ENCODE data around the gene SDHB.

SDHB gene

DNA sequence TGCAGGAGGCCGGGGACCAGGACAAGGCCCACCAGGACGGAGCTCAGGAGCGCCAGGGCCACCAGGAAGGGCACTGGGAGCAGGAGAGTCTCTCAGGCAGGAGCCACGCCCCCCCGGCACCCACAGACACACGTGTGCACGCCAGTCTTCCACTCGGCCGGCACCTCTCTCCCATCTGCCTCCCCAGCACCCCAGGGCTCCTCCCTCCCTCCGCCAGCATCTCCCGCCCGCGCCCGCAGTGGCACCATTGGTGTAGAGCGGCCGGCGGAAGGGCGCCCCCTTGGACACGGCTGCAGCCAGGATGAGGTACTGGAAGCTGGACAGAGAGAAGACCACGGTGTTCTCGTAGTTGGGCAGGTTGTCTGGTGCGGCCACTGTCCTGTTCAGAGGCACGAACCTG, 67.3 kb downstream of the SDHB start:
- TF ChIP-seq, protein P1, sequence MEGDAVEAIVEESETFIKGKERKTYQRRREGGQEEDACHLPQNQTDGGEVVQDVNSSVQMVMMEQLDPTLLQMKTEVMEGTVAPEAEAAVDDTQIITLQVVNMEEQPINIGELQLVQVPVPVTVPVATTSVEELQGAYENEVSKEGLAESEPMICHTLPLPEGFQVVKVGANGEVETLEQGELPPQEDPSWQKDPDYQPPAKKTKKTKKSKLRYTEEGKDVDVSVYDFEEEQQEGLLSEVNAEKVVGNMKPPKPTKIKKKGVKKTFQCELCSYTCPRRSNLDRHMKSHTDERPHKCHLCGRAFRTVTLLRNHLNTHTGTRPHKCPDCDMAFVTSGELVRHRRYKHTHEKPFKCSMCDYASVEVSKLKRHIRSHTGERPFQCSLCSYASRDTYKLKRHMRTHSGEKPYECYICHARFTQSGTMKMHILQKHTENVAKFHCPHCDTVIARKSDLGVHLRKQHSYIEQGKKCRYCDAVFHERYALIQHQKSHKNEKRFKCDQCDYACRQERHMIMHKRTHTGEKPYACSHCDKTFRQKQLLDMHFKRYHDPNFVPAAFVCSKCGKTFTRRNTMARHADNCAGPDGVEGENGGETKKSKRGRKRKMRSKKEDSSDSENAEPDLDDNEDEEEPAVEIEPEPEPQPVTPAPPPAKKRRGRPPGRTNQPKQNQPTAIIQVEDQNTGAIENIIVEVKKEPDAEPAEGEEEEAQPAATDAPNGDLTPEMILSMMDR (IDR thresholded peaks at IDR 0.05) = no peak
- no peak for DNase-seq (ENCODE audit: low spot score)
- Histone ChIP-seq H3K27ac (no peak overlapping the region), H3K4me3 (no peak overlapping the region)

DNA sequence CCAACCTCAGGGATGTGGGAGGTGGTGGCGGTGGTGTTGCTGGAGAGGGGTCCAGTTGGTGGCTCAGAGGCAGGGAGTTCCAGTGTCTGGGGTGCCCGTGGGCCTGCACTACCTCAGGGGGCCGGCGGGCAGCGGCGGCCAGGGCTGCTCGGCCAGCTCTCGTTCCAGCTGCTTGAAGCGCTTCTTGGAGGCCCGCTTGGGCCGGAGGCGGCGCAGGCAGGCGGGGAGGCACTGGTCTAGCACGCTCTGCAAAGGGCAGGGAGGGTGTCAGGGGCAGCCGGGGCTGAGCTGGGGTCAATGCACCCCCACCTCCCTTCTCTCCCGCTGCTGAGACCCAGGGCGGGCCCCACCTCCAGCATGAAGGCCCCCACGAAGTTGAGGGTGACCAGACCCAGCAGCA, 67.7 kb downstream of the SDHB start:
- H3K4me3 ChIP-seq = no peak overlapping the region
- DNase-seq (ENCODE audit: low spot score) = no peak
- TF ChIP-seq, protein P1 (IDR thresholded peaks at IDR 0.05) = no peak
- H3K27ac ChIP-seq = no peak overlapping the region

DNA sequence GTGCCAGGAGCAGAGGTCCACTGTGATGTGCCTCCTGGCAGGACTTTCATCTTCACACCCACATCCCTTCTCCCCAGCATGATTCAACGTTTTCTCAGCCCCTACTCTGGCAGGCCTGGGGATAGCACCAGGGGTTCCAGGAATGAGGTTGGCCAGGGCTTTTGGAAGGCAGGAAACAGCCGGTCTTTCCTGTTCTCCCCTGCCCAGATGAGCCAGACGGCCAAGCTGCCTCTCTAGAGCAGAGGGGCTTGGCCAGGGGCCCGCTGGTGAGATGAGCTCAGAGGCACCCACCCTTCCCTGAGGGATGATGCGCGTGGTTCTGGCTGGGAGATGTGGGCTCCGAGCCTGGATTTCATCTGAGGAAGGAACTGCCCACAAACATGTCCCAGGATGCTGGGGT, 69.1 kb downstream of the SDHB start:
- peak; percentile 87 for DNase-seq (ENCODE audit: low spot score)
- H3K27ac ChIP-seq = peak overlapping the region; percentile 25 to 74
- H3K4me3 ChIP-seq = no peak overlapping the region
- TF ChIP-seq, protein P1 (IDR thresholded peaks at IDR 0.05) = no peak

DNA sequence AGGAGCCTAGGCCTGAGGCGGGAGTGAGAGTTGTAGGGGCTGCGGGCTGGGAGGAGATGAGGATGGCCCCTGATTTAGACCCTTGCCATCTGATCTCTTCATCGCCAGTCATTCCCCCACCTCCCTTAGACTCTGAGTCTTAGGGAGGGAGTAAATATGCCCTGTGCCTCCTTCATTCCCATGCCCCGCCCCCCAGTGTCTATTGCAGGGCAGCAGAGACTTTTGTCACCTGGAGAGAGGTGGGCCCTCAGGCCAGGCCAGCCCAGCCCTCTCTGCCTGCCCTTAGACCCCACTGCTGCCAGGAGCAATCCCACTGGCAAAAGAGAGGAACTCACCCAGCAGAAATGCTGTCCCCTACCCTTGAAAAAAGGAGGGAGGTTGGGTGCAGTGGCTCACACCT, 70.2 kb downstream of the SDHB start:
- TF ChIP-seq, protein P1 (IDR thresholded peaks at IDR 0.05) = no peak
- peak overlapping the region in 1 of 2 donors; percentile 3 for H3K27ac ChIP-seq
- no peak overlapping the region for H3K4me3 ChIP-seq
- DNase-seq (ENCODE audit: low spot score) = no peak

DNA sequence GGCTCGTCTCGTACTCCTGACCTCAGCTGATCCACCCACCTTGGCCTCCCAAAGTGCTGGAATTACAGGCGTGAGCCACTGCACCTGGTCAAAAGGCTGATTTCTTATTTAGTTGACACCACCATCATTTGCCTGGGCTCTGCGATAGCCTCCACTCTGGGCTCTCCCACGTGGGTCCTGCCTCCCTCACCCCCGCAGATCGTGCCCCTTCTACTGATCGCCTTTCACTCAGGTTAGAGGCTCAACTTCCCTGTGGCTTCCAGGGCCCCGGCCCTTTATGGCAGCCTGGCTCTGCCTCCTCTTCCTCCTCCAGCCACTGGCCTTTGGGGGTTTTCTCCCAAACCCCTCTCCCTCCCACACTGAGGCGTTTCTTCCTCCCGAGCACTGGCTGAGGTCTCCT, 70.9 kb downstream of the SDHB start:
- no peak for DNase-seq (ENCODE audit: low spot score)
- Histone ChIP-seq H3K27ac (no peak overlapping the region), H3K4me3 (no peak overlapping the region)
- TF ChIP-seq, protein P1 (IDR thresholded peaks at IDR 0.05) = no peak

DNA sequence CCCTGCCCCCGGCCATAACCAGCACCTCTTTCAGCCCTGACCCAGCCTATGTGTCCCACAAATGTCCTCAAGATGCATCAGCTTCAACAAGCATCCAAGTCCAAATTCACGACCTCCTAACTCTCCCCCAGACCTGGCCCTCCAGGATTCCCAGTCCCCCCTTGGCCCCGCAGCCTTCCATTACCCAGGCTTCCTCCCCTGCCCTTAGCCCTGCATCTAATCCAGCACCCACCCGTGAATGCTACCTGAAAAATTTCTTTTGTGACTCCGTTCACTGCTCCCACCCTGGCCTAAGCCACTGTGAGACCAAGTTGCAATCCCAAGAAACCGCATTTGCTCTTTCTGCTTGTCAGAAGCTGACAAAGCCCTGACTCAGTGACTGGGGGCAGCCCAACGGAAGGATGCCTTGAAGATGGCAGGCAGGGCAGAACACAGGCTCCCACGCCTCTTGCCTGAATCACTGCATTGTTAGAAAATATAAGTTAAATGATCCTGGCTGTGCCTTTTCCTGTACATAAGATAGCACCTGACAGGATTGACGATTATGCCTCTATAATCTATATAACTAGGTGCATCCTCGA, 72.5 kb downstream of the SDHB start:
- Histone ChIP-seq H3K27ac (peak overlapping the region; percentile 95 to 97), H3K4me3 (no peak overlapping the region)
- no peak for DNase-seq (ENCODE audit: low spot score)
- TF ChIP-seq, protein P1 (IDR thresholded peaks at IDR 0.05) = no peak

DNA sequence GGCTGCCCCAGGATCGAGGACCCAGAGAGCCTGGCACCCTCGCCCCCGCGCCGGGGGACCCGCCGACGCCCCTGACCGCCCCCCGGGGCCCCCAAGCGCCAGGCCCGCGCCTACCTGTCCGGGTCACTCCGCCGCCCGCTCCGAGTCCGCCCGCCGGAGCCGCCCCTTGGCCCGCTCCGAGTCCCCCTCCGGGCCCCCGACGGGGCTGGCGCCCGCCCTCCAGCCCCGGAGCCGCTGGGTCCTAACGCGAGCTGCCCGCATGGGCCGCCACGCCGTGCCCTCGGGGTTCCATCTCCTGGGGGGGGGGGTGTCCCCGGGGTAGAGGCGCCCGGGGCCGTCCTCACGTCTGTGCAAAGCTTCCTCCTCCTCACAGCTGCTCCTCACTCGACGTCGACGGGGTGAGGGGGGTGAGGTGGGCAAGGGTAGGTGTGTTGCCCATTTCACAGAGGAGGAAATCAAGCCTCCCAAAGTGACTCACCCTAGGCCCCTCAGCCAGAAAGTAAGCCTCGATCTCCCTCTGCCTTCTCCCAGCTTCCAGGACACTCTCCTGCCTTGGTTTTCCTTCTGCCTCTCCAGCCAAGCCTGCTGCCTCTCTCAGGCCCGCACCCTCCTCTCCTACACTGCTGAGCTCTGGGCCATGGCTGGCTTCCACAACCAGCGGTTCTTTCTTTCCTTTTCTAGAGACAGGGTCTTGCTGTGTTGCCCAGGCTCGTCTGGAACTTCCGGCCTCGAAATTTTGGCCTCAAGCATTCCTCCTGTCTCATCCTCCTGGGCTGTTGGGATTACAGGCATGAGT, 73.2 kb downstream of the SDHB start, which contains the start of gene MFAP2:
Gene MFAP2, minus strand, starts transcription at position 148 of the 796 bp plus-strand sequence. CDS start 2,347 bp downstream, outside the sequence.
- TF ChIP-seq, protein P1 (IDR thresholded peaks at IDR 0.05) = no peak
- peak within 1 kb of the TSS; percentile 95 to 97 for H3K27ac ChIP-seq
- peak within 1 kb of the TSS; percentile 80 for H3K4me3 ChIP-seq
- DNase-seq (ENCODE audit: low spot score) = no peak

All from coronary artery (tissue), 2 donors.